Measurements from ENCODE around the gene CEP250.
A peak's percentile ranks its signal among the peaks of the same experiment; 100 is the strongest.
"Not testable (repeated sequence)": the region's sequence is repeated elsewhere in the genome, so short reads cannot be mapped to it uniquely, and the experiment has no call there.

The CEP250 gene

GRCh38 chr20:35454881-35455609, at the start of gene CEP250:
CEP250 (plus strand) TSS chr20:35455598; CDS start chr20:35462368, 6,770 bp downstream.
- DNase-seq = peak; percentile 97

- no peak for DNase-seq
Observed at GRCh38 chr20:35405775-35406174, 49.6 kb upstream of the CEP250 start.

- no peak for DNase-seq
Observed at GRCh38 chr20:35408270-35408669, 47.1 kb upstream of the CEP250 start.

- DNase-seq = no peak
Observed at GRCh38 chr20:35409542-35409941, 45.9 kb upstream of the CEP250 start.

- no peak for DNase-seq
Observed at GRCh38 chr20:35410613-35411012, 44.8 kb upstream of the CEP250 start.

GRCh38 chr20:35421322-35421721, 34.1 kb upstream of the CEP250 start:
- no peak for DNase-seq

GRCh38 chr20:35431621-35432429, 23.6 kb upstream of the CEP250 start:
- DNase-seq = no peak

GRCh38 chr20:35432430-35432735, 23.0 kb upstream of the CEP250 start:
- DNase-seq = no peak

GRCh38 chr20:35433337-35433736, 22.1 kb upstream of the CEP250 start:
- no peak for DNase-seq

GRCh38 chr20:35434085-35435005, 21.1 kb upstream of the CEP250 start:
- no peak for DNase-seq

- no peak for DNase-seq
Observed at GRCh38 chr20:35436177-35436573, 19.2 kb upstream of the CEP250 start.

- no peak for DNase-seq
Observed at GRCh38 chr20:35437599-35437998, 17.8 kb upstream of the CEP250 start.

GRCh38 chr20:35443003-35443402, 12.4 kb upstream of the CEP250 start:
- no peak for DNase-seq

GRCh38 chr20:35444226-35444625, 11.2 kb upstream of the CEP250 start:
- DNase-seq = no peak

GRCh38 chr20:35446356-35447078, 8.9 kb upstream of the CEP250 start:
- no peak for DNase-seq

- peak; percentile 94 for DNase-seq
Observed at GRCh38 chr20:35447082-35447789, 8.2 kb upstream of the CEP250 start.

- no peak for DNase-seq
Observed at GRCh38 chr20:35448788-35449373, 6.5 kb upstream of the CEP250 start.

GRCh38 chr20:35449855-35450254, 5.5 kb upstream of the CEP250 start:
- DNase-seq = not testable (repeated sequence)

- DNase-seq = no peak
Observed at GRCh38 chr20:35451295-35451694, 4.1 kb upstream of the CEP250 start.

- DNase-seq = no peak
Observed at GRCh38 chr20:35453647-35454046, 1.8 kb upstream of the CEP250 start.

GRCh38 chr20:35456700-35457099, 1.3 kb downstream of the CEP250 start:
- not testable (repeated sequence) for DNase-seq

Measured in right forelimb (tissue), 1 donor.